ENCODE data around the gene ARL4A. TPM values are rescaled to one million over a fixed set of nuclear protein-coding genes. Genes with fewer than 3 reads are reported as not detected.
"Not testable (repeated sequence)": the region's sequence is repeated elsewhere in the genome, so short reads cannot be mapped to it uniquely, and the experiment has no call there.

Gene ARL4A
- total RNA-seq, result 27.7 and 32.1 TPM in 2 replicates

GRCh38 chr7:12686891-12687717 lies at the start of gene ARL4A:
Gene ARL4A, plus strand, starts transcription at chr7:12687633. Its CDS starts 622 bp downstream, at chr7:12688255.
- peak; percentile 96 for DNase-seq (ENCODE audit: low read depth)

- no peak for DNase-seq (ENCODE audit: low read depth)
Measured at GRCh38 chr7:12637819-12638592, 49.4 kb upstream of the ARL4A start.

- DNase-seq (ENCODE audit: low read depth), result peak; percentile 50
Measured at GRCh38 chr7:12638851-12639456, 48.5 kb upstream of the ARL4A start.

GRCh38 chr7:12640299-12641096 lies 46.9 kb upstream of the ARL4A start:
- DNase-seq (ENCODE audit: low read depth), result no peak

GRCh38 chr7:12641196-12641595 lies 46.2 kb upstream of the ARL4A start:
- no peak for DNase-seq (ENCODE audit: low read depth)

- no peak for DNase-seq (ENCODE audit: low read depth)
Measured at GRCh38 chr7:12642508-12642907, 44.9 kb upstream of the ARL4A start.

GRCh38 chr7:12643001-12643643 lies 44.3 kb upstream of the ARL4A start:
- DNase-seq (ENCODE audit: low read depth), result no peak

GRCh38 chr7:12643644-12644043 lies 43.8 kb upstream of the ARL4A start:
- no peak for DNase-seq (ENCODE audit: low read depth)

GRCh38 chr7:12645212-12645611 lies 42.2 kb upstream of the ARL4A start:
- not testable (repeated sequence) for DNase-seq (ENCODE audit: low read depth)

- no peak for DNase-seq (ENCODE audit: low read depth)
Measured at GRCh38 chr7:12646139-12646538, 41.3 kb upstream of the ARL4A start.

- DNase-seq (ENCODE audit: low read depth), result peak; percentile 22
Measured at GRCh38 chr7:12647364-12648219, 39.8 kb upstream of the ARL4A start.

- no peak for DNase-seq (ENCODE audit: low read depth)
Measured at GRCh38 chr7:12648704-12649261, 38.6 kb upstream of the ARL4A start.

GRCh38 chr7:12649348-12649747 lies 38.1 kb upstream of the ARL4A start:
- DNase-seq (ENCODE audit: low read depth), result no peak

GRCh38 chr7:12650080-12650479 lies 37.4 kb upstream of the ARL4A start:
- DNase-seq (ENCODE audit: low read depth), result peak; percentile 57

- DNase-seq (ENCODE audit: low read depth), result no peak
Measured at GRCh38 chr7:12653110-12653509, 34.3 kb upstream of the ARL4A start.

- no peak for DNase-seq (ENCODE audit: low read depth)
Measured at GRCh38 chr7:12653518-12653917, 33.9 kb upstream of the ARL4A start.

GRCh38 chr7:12655161-12655560 lies 32.3 kb upstream of the ARL4A start:
- DNase-seq (ENCODE audit: low read depth), result no peak

GRCh38 chr7:12660423-12660822 lies 27.0 kb upstream of the ARL4A start:
- peak; percentile 90 for DNase-seq (ENCODE audit: low read depth)

GRCh38 chr7:12660986-12661385 lies 26.4 kb upstream of the ARL4A start:
- not testable (repeated sequence) for DNase-seq (ENCODE audit: low read depth)

GRCh38 chr7:12661581-12661980 lies 25.9 kb upstream of the ARL4A start:
- no peak for DNase-seq (ENCODE audit: low read depth)

Data from renal cortical epithelial cell (primary cell).